CD4-positive, alpha-beta T cell treated with Interleukin-12 subunit alpha and Interleukin-12 subunit beta, for 1 hour (primary cell): ENCODE measurements around the gene FLNB.

Experiments
- DNase-seq: peaks from one replicate; pipeline ENCODE4 v3.0.0-alpha.2; 2020

Gene FLNB

DNA sequence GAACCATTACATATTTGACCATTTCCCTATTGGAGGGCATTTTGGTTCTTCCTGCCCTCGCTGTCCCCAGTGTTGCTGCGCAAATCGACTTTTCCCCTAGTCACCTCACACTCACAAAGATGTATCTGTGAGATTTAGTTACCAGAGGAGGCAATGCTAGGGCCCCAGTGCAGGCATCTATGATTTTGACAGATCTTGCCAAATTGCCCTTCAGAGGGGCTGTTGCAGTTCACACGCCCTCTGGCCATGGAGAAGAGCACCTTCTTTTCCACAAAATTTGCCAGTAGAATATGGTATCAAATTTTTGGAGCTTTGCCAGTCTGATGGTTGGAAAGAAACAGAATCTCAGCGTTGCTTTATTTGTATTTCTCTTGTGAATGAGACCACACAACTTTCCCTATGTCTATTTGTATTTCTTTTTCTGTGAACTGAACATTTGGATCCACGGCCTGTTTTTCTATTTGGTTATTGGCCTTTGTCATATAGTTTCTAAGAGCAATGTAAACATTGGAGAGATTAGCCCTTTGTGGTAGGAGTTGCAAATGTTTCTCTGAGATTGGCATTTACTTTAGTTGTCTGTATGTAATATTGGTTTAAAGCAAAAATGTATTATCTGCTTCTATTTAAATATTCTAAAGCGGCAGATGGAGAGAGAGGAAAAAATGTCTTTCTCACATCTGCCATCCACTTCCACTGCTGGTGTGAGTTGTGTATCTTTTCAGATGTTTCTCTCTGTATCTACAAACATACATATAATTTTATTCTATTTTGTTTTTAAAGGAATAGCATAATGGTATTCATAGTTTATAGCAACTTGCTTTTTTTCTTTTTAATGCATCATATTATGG is 136.5 kb downstream of the FLNB start:
- no peak for DNase-seq

DNA sequence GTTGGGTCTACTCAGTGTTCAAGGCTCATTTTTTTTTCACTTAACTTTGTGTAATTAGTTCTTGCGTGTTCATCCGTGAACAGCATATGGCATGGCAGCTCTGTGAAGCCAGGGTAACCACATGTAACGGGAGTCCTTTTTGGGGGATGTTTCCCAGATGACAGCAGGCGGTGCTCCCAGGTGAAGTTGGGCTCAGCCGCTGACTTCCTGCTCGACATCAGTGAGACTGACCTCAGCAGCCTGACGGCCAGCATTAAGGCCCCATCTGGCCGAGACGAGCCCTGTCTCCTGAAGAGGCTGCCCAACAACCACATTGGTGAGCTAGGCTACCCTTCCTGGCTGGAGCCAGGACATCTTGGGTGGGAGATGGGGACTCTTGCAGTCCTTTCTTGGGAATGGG is 139.8 kb downstream of the FLNB start:
- no peak for DNase-seq

DNA sequence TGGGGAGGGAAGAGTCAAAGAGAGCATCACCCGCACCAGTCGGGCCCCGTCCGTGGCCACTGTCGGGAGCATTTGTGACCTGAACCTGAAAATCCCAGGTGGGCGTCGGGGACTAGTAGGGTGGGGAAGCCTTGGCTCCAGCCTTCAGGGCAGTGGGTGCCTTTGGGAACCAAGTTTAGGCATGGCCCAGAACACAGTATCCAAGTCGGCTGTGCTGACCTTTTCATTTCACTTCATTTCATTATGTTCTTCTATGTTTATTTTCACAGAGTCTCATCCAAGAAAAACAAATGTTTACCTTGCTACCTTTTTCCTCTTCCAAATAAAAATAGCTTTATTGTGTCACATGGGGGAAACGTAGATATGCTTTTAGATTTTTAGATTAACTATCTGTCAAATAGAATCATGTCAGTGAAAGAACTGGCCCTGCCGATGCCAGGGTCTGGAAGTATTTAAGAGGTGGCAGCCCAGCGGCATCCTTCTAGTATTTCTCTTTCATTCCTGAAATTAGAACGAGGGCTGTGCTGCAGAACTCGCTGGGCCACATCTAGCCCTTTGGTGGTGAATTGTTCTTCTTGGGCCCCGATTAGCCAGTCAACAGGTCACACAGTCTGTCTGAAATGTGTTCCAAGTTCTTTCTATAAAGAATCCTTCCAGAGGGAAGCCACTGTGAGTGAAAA is 142.0 kb downstream of the FLNB start:
- DNase-seq = no peak

DNA sequence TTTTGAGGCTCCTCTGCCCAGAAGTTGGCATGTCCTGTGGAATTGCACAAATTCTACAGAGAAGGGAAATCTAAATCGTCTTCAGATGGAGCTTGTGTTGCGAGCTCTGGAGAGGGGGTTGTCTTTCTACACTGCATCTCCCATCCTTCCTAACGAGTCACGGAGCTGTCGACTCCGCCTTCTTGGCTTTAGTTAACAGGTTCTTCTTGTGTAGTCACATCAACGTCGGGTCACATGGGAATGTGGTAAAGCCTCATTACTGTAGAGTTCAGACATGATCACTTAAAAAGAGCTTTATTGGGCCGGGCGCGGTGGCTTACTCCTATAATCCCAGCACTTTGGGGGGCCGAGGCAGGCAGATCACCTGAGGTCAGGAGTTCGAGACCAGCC is 142.6 kb downstream of the FLNB start:
- DNase-seq = no peak

DNA sequence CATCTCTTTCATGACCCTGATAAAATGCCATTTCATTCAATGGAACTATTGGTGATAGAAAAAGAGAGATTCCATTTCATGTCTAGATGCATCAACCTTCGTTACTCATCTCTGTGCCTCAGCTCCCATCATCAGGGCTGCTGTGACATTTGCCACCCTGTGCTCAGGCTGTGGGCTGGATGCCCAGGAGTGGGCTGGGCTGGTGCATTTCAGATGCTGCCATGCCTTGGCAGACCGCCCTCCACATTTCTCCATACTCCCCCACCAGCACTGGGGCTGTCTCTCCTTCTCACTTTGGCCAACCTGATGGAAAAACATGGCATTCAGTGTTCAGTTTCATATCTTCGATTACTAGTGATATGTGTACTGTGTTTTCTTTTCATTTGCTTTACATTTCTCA is 143.4 kb downstream of the FLNB start:
- DNase-seq = no peak

DNA sequence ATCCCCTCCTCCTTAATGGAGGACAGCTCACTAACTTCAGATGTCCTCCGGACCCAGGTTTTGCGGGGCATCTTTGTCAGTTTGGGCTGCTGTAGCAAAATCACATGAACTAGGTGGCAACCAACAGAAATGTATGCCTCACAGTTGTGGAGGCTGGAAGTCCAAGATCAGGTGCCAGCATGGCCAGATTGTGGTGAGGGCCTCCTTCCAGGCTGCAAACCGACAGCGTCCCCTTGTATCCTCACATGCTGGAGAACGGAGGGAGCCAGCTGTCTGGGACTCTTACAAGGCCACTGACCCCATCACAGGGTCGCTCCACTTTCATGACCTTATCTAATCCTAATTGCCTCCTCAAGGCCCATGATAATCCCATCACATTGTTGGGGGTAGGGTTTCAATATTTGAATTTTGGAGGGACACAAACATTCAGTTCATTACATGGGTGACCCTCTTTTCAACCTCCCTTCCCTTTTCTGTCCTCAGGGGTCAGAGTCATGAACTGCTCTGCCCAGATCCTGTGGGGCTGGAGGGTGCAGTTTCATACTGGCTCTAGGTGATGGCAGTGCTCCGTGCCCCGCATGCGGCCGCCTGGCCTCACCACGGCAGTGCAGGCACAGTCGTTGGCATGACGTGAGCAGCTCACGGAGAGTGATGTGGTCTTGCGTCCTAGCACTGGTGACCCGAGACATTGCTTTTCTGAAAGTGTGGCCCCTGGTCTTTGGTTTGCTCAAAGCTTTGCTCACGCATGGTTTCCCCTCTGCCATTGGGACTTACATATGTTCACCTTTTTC is 144.2 kb downstream of the FLNB start:
- DNase-seq = no peak

DNA sequence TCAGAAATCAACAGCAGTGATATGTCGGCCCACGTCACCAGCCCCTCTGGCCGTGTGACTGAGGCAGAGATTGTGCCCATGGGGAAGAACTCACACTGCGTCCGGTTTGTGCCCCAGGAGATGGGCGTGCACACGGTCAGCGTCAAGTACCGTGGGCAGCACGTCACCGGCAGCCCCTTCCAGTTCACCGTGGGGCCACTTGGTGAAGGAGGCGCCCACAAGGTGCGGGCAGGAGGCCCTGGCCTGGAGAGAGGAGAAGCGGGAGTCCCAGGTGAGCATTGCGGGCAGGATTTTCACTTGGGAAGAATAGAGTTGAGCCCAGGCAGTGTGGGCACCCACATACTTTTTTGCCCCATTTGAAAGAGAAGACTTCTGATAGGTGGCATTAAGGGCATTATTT is 145.1 kb downstream of the FLNB start:
- no peak for DNase-seq

DNA sequence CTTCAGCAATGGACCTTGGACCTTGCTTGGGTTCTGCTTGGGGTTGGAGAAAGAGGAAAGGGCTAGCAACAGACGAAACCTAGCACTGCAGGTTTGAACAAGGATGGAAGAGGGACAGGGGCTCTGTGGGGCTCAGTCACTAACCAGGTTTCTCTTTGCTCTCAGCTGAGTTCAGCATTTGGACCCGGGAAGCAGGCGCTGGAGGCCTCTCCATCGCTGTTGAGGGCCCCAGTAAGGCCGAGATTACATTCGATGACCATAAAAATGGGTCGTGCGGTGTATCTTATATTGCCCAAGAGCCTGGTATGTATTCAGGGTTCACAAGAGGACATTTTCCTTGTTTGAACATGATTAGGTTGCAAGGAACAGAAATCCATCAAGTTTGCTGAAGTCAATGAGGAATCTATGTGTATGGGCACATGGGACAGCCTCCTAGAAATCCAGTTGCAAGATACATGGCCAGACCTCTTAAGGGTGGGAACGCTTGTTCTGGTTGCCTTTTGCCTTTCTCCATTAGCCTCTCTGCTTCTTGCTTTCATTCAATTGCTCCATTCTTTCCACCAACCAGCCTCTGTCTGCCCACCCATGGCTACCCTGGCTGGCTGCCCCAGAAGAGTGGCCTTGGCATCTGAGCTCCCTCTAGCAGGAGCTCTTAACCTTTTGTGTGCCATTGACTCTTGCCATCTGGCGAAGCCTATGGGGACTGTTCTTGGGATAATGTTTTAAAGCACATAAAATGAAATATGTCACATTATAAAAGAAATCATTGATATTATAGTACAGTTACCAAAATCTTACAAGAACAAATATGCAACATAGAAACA is 146.6 kb downstream of the FLNB start:
- no peak for DNase-seq

DNA sequence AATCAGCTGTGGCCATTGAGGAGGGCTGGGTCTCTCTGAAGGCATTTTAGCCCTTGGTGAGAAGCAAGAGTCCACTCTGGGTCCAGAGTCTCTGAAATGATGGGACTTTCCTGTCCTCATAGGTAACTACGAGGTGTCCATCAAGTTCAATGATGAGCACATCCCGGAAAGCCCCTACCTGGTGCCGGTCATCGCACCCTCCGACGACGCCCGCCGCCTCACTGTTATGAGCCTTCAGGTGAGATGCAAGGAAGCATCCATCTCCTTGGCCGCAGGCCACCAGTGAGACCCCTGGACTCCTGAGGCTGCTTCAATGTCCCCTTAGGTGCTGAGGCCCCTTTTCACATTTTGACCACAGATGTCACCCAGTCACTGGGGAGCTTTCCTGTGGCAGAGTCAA is 147.6 kb downstream of the FLNB start:
- DNase-seq = no peak

DNA sequence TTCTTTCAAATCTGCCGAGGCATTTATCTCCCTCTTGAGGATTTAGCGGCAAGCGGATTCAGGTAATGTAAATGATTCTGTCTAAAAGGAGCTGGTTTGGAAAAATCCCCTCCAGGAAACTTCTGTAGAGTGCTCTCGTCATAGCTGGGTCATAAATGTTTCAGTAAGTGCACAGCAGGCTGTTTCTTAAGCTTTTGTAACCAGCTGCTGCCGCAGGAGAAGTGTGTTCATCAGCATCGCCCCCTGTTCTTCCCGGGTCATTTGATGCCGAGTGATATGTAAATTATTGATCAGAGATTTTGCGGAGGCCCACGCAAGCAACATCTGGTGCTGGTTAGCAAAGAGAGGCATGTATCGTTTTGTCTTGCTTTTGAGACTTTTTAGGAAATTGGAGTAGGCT is 149.5 kb downstream of the FLNB start:
- no peak for DNase-seq

DNA sequence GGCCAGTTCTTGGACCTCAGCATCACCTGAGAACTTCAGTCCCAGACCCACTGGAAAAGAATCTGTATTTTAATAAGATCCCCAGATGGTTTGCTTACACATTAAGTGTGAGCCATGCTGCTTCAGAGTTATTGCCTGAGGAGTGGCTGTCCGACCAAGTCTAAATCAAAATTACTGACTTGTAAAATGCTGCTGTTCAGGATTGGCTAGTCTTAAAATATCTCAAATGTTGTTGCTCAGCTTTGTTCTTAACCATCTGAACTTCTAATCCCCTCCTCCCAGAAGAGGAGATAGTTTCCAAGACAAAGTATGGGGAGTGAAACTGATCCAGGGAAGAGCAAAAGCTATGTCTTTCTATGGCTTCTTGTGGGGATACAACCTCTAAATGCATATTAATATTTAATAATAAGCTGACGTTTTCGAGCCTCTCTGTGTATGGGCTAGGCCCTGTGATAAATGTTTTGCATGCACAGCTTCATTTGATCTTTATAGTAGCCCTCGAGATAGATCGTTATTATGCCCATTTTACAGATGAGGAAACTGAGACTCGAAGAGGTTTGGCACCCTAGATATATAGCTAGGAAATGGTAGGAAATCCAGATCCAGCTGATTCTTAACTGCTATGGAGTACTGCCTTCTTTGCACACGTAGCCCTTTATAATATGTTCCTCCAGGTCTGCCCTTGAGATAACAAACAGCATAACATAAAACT is 150.4 kb downstream of the FLNB start:
- no peak for DNase-seq

DNA sequence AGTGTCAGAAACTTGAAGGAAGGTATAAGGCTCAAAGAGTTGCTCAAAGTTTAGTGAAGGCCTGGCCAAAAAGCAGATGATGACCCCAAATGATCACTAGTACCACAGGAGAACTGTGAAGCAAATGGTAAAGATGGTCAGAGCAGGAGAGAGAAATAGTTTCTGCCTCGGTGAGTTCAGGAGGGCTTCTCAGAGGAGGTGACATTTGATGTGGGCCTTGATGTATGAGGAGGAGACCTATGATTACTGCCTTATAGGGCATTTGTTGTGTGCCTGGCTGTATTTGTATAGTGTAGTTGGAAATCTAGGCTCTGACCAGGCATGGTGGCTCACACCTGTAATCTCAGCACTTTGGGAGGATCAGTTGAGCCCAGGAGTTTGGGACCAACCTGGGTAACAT is 152.2 kb downstream of the FLNB start:
- no peak for DNase-seq

DNA sequence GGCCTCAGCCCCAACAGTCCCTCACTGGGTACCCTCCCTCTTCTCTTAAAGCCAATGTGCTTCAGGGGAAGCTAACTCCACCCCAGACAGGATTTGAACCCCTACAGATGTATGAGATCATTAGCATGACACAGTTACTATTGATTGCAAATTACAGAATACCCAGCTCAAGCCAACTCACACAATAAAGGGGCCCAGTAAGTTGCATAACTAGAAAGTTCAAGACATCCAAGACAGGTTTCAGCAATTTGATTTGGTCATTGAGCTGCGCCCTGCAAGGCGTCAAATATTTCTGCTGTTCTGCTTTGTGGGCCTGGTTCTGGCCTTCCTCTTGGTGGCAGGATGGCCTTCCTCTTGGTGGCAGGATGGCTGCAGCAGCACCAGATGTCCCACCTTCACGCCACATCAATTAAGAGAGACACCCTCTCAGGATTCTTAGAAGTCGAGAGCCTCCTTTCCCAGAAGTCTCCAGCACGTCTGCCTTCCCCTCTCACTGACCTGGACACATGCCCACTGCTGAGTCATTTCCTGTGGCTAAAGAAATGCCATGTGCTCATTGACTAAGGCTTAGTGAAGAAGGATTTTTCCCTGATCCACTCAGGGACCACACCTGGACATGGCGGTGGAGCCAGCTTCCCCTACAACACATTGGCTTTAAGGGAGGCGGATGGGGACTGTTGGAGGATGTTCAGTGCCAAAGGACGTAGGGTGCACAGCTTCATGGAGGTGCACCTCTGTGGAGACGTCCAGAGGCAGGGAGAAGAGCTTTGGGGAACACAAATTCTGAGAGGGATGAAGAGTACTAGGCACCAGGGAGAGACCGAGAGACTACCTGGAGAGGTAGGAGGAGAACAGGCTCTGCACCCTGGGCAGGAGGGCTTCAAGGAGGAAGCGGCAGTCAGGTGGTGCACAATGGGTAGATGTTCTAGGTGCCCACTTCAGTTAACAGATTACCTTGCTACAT is 153.5 kb downstream of the FLNB start:
- no peak for DNase-seq

DNA sequence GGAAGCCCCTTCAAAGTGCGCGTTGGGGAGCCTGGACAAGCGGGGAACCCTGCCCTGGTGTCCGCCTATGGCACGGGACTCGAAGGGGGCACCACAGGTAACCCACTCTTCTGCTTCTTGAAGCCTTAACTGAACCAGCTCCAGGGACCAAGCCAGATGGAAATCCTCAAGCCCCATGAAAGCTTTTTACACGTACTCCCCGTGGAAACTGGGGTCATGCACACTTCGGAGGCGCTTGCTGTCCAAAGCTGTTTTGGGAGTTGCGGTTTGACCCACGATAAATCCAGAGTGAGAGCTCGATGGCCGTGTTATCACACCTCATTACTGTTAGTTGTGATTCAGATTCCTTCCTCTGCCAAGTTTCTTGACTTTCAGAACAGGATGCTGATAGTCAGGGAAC is 155.0 kb downstream of the FLNB start:
- DNase-seq = no peak

DNA sequence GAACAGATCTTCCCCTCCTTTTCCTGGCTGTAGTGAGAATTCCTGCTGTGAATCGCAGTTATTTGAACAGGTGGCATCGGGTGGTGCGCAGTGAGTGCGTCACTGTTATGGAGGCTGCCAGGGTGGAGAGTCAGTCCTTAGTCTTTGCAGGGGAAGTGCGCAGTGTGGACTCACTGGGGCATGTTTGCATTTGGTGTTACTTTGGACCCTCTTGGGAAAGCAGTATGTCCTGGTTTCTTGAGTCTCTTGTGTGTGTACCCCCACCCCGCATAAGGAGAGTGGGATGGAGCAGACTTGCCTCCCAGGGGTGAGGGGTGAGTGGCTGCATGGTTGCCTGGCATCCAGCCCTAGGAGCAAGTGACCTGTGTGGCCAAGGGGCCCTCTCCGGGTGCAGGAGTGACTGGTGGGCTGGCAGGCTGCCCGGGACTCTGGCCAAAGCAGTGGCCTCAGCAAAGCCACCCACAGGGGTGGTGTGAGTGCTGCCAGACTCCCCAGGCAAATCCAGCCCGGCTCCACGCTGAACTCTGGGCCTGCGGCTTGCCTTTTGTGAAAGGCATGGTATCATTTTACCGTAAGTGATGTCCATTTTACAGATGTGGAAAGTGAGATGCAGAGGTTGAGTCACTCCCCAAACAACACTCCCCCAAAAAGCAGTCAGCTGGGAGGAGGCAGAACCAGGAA is 156.1 kb downstream of the FLNB start:
- DNase-seq = no peak

DNA sequence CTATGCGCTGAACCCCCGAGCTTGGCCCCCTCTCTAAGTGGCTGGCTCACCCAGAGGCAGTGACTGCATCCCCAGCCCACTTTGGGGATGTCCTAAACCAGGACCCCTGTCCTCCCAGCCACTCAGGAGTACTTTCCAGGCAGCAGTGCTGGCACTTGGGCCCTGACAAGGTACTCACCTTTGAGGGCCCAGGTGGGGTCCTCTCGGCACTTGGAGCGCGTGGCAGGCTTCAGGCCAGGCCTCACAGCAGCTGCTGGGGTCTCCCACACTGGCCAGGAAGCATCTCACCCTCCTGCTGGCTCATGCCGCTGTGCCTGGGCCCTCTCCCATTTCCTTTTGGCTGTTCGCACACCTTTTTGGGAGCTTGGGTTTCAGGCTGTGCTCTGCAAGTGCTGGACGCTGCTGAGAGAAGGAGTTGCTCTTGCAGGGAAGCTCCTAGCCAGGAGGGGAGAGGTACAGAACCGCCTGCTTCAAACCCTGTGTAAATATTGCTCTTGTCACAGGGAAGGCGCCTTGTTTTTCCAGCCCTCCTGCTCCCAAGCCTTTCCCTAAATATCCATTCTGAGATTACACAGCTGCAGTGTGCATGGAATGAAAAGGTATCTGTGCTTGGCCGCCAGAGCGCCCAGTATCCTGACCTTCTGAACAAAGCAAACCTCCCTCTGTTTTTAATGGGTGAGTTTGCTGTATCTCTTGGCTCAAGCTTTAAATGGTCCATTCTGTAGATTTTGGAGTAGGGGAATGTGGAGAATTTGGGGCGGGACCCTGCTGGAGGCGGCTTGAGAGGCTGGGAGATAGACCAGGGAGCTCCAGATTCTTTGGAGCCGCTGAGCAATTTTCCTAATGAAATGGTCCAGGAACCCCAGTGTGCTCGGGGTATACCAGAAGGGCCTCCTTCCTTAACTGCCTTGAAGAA is 156.9 kb downstream of the FLNB start:
- DNase-seq = no peak

DNA sequence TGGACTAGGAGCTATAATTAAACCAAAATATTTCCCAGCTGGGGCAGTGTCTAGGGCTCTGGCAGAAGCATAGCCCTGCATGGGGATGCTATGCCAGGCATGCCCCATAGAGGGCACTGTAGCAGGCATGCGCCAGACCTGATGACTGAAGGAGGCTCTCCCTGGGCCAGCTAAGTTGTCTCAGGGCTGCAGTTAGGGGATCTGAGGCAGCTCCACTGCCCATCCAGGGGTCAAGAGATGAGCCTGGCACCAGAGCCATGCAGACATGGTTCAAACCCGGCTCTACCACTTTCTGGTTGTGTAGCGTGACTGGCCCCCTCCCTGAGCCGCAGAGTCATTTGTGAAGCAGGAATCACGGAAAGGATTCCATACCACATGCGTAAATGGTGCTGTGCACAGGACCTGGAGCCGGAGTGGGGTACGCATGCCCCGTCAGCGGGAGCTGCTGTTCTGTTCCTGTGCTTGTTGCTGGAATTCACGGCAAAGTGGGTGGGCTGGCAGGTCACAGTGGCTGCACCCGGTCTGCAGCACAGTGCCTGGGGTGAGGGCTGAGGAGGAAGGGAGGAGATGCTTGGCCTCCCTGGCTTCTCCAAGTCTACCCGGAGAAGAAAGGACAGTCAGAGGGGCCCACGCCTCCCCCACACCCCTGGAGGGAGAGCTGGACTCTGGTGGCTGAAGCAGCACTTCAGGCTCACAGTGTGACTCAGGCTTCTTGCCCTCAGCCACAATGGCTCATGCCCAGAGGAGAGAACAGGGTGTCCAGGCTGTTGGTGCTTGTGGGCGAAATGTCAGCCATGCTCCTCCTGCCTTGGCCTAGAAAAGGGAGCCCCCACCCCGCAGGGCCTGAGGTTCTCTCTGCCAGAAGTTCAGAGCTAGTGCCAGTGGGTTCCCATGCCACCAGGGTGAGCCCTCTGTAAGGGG is 159.5 kb downstream of the FLNB start:
- DNase-seq = peak; percentile 43

DNA sequence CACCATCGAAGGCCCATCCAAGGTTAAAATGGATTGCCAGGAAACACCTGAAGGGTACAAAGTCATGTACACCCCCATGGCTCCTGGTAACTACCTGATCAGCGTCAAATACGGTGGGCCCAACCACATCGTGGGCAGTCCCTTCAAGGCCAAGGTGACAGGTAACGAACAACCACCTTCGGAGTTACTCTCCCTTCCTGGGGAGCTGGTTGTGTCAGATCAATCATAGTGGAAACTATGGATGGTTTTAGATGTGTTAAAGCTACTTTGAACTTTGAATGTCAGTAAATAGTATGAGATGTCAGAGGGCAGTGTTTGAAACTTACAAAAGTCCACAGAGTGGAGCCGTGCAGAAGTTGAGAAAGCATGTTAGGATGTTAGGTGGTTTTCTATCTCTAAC is 160.3 kb downstream of the FLNB start:
- DNase-seq = no peak
